Prostate gland (tissue), 2 donors: ENCODE data around the gene TRAPPC12. TPM values are rescaled to one million over a fixed set of nuclear protein-coding genes. Genes with fewer than 3 reads are reported as not detected.

Experiments used
- DNase-seq: peaks from one replicate; pipeline ENCODE4 v3.0.0-alpha.2; 2019; ENCODE audit warnings: low spot score
- H3K27ac ChIP-seq, 2 donors: fragments of 200-600 bp; sonication (generic); 2 replicates each; pipeline ENCODE4 v1.5.1; 2017 to 2019
- H3K27me3 ChIP-seq: fragments of 200-600 bp; sonication (generic); replicated peaks from 2 replicates; pipeline ENCODE4 v1.5.1; 2019; ENCODE audit not compliant: insufficient read depth
- H3K36me3 ChIP-seq, 2 donors: fragments of 200-600 bp; sonication (generic); 1 replicate in 1 of 2; 2 replicates in 1 of 2; pipeline versions ENCODE4 v1.5.1 to v1.8.1; 2017 to 2019
- H3K4me1 ChIP-seq: fragments of 200-600 bp; sonication (generic); replicated peaks from 2 replicates; pipeline ENCODE4 v1.5.1; 2019
- H3K4me3 ChIP-seq, 2 donors: fragments of 200-600 bp; sonication (generic); 2 replicates each; pipeline ENCODE4 v1.5.1; 2017 to 2019
- H3K9me3 ChIP-seq: fragments of 200-600 bp; sonication (generic); 2 replicates; pipeline ENCODE4 v1.5.1; 2017
- POLR2A ChIP-seq: fragments of 450-650 bp; IDR thresholded peaks from one replicate; pipeline ENCODE4 v1.6.1; 2016; ENCODE audit warnings: antibody characterized with exemption, mild to moderate bottlenecking
- POLR2AphosphoS5 ChIP-seq: sonication (generic); formaldehyde crosslinking; IDR thresholded peaks from one replicate; pipeline ENCODE4 v1.6.1; 2017; ENCODE audit warnings: antibody characterized with exemption
- WGBS: methylation state at CpG from one replicate; pipeline ENCODE4 v1.1.5; 2018; 5-methylcytosine and 5-hydroxymethylcytosine counted together
- intact Hi-C: fragments of 100-400 bp; cut with DNase I; formaldehyde crosslinking; loops from one replicate; pipeline ENCODE4 v1.14.2; 2022
- total RNA-seq, 2 donors: library from RNA; depleted of rRNA; stranded (reverse); fragments of >200 nt; gene quantifications; one replicate each; pipeline ENCODE4 v1.1.0, GENCODE V29; 2016
- TF ChIP-seq, protein P1 (sequence below), 4 experiments: fragments of 200-600 bp in 2 of 4; fragments of 450-650 bp in 2 of 4; sonication (generic) in 2 of 4; IDR thresholded peaks; 1 replicate in 3 of 4; 2 replicates in 1 of 4; pipeline ENCODE4 v1.5.1; 2016 to 2019; ENCODE audit warnings: antibody characterized with exemption in 4 of 4, mild to moderate bottlenecking in 2 of 4, moderate library complexity in 2 of 4

TRAPPC12 gene
- total RNA-seq, 2 donors from 2014 or later = 114 to 128 TPM

DNA sequence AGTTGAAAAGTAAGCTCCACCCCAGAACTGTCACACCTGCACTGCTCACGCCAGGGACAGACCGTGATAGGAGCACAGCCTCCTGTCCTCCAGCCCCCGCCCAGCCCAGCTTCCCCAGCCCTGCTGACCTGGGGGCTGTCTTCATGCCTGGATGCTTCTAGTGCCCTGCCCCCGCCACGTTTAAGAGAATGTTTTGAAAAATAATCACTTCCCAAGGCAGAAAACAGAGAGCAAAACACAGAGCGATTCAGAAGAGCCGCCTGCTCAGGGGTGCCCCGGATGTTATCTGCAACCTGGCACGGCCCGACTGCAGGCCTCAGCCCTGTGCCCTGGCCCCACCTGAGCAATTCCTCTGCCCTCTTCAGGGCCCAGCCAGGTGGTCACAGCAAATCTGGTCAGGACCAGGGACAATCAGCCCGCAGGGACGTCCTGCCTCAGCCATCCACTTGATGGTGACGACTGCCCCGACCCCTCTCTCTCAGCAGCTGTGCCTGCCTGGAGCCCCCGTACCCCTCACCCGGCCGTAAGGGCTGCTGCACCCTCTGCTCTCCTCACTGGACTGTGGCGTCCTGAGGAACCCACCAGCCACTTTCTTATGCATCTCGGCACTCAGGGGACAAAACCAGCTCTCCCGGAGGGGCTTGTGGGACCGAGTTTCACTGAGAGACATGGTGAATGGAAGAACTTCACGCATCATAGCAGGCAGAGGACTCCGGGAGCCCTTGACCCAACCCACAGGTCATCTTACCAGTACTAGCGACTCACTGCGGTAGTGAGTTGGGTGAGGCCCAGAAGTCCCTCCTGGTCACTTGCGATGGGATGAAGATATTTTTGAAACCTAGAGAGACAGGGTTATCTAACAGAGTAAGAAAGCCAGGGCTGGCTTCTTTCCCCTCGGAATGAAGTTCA, 109.6 kb downstream of the TRAPPC12 start:
- Histone ChIP-seq H3K27me3 (no peaks in the 10 kb centered on the region), H3K9me3 (no peaks in the 10 kb centered on the region), H3K27ac (no peak overlapping the region), H3K4me1 (peaks cover under 1% of the 10 kb centered on the region), H3K36me3 (no peaks in the 10 kb centered on the region), H3K4me3 (no peak overlapping the region)
- no peak for TF ChIP-seq POLR2A
- TF ChIP-seq, protein P1, sequence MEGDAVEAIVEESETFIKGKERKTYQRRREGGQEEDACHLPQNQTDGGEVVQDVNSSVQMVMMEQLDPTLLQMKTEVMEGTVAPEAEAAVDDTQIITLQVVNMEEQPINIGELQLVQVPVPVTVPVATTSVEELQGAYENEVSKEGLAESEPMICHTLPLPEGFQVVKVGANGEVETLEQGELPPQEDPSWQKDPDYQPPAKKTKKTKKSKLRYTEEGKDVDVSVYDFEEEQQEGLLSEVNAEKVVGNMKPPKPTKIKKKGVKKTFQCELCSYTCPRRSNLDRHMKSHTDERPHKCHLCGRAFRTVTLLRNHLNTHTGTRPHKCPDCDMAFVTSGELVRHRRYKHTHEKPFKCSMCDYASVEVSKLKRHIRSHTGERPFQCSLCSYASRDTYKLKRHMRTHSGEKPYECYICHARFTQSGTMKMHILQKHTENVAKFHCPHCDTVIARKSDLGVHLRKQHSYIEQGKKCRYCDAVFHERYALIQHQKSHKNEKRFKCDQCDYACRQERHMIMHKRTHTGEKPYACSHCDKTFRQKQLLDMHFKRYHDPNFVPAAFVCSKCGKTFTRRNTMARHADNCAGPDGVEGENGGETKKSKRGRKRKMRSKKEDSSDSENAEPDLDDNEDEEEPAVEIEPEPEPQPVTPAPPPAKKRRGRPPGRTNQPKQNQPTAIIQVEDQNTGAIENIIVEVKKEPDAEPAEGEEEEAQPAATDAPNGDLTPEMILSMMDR (IDR thresholded peaks at IDR 0.05) = no peak
- no peak for TF ChIP-seq POLR2AphosphoS5
- intact Hi-C loops = no loop called here
- no peak for DNase-seq
- WGBS = 70% methylated on average over 25 of the region's 27 CpGs

DNA sequence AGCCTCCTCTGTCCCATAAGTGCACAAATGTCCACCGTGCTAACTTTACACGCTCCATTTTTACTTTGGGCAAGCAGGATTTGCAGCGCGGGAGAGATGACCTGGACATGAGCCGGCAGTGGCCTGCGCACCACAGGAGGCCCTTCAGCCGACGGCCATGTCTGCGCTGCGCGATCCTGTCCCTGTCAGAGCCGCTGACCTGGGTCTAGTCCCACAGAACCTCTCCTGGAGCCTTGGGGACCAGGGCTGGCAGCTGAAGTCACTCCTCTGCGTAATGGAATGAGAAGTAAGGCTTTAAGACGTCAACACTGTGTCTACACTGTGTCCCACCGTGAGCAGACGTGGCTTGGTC, 110.2 kb downstream of the TRAPPC12 start:
- Histone ChIP-seq H3K4me1 (no peaks in the 10 kb centered on the region), H3K9me3 (no peaks in the 10 kb centered on the region), H3K27ac (no peak overlapping the region), H3K27me3 (no peaks in the 10 kb centered on the region), H3K4me3 (no peak overlapping the region), H3K36me3 (no peaks in the 10 kb centered on the region)
- intact Hi-C loops = no loop called here
- 93% methylated on average over 16 of the region's 16 CpGs for WGBS
- no peak for TF ChIP-seq POLR2A
- TF ChIP-seq, protein P1 (IDR thresholded peaks at IDR 0.05) = no peak
- TF ChIP-seq POLR2AphosphoS5 = no peak
- DNase-seq = no peak

DNA sequence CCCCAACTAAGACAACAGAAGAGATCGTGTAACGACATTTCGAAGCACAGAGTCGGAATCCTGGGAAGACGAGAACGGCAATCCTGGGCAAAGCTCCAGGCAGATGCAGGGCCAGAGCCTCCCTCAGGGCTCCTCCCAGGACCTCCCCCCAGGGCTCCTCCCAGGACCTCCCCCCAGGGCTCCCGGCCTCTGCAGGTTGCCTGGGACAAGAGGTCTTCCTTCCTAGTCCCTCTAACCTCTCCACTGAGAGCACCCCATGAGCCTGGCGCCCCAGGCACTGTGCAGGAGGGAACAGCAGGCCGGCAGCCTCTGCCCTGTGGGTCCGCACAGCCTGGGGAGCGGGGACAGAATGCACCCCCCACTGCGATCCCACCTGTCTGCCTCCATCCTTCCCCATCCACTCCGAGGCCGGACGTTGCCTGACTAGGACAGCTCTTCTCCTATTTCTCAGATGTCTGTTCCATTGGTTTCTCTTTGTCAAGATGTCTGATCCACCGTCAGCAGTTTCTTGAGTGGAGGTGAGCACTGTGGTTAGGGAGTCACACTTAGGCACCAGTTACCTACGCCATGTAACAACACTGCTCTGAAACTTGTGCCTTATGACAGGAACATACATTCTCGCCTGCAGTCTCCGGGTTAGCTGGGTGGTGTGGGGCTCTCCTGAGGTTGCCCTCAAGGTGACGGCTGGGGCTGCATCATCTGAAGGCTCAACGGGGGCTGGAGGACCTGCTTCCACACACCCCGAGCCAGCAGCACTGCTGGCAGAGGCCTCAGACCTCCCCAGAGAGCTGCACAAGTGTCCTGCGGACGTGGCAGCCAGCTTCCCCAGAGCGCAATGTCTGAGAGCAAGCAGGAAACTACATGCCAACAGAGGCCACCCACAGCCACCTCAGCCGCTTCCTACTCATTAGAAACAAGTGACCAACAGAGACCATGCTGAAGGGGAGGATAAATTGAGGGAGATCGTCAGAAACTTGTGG, 111.0 kb downstream of the TRAPPC12 start:
- peaks cover 0 to 4% of the 10 kb centered on the region in 2 donors for H3K36me3 ChIP-seq
- no peak overlapping the region for H3K4me3 ChIP-seq
- WGBS = 67% methylated on average over 27 of the region's 27 CpGs
- H3K9me3 ChIP-seq = no peaks in the 10 kb centered on the region
- DNase-seq = no peak
- no peaks in the 10 kb centered on the region for H3K4me1 ChIP-seq
- no peak for TF ChIP-seq POLR2A
- no peak for TF ChIP-seq POLR2AphosphoS5
- TF ChIP-seq, protein P1 (IDR thresholded peaks at IDR 0.05) = no peak
- H3K27me3 ChIP-seq = no peaks in the 10 kb centered on the region
- no peak overlapping the region for H3K27ac ChIP-seq
- intact Hi-C loops = no loop called here

DNA sequence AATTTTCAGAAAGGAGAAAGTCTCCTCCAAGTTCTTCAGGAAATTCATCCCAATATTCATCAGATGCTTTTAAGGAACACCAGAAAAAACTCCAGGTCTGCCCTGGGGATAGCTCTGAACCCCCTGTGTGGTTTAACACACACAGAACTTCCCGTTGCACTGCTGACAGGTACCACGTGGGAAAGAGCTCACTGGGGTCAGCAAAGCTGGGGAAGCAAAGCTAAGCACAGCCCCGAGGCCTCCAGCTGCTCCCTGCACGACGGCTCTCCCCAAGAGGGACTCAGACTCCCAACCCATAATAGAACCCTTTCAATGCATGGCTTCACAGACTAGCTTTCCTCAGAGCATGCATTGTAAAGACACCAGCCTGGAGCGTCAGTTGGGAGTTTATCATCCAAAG, 111.8 kb downstream of the TRAPPC12 start:
- intact Hi-C loops = no loop called here
- H3K36me3 ChIP-seq = peaks cover 0 to 9% of the 10 kb centered on the region in 2 donors
- no peaks in the 10 kb centered on the region for H3K27me3 ChIP-seq
- DNase-seq = no peak
- H3K4me1 ChIP-seq = no peaks in the 10 kb centered on the region
- WGBS = 44% methylated on average over 6 of the region's 6 CpGs
- H3K9me3 ChIP-seq = no peaks in the 10 kb centered on the region
- TF ChIP-seq, protein P1 (IDR thresholded peaks at IDR 0.05) = no peak
- TF ChIP-seq POLR2A = no peak
- no peak for TF ChIP-seq POLR2AphosphoS5
- no peak overlapping the region for H3K27ac ChIP-seq
- H3K4me3 ChIP-seq = no peak overlapping the region
